Measurements from ENCODE around the gene SLC22A1. TPM values are rescaled to one million over a fixed set of nuclear protein-coding genes. Genes with fewer than 3 reads are reported as not detected.
"Not testable (repeated sequence)": the region's sequence is repeated elsewhere in the genome, so short reads cannot be mapped to it uniquely, and the experiment has no call there.

Gene SLC22A1
- total RNA-seq, 2 experiments from 2014 or later: 0.25 to 0.67 TPM

DNA sequence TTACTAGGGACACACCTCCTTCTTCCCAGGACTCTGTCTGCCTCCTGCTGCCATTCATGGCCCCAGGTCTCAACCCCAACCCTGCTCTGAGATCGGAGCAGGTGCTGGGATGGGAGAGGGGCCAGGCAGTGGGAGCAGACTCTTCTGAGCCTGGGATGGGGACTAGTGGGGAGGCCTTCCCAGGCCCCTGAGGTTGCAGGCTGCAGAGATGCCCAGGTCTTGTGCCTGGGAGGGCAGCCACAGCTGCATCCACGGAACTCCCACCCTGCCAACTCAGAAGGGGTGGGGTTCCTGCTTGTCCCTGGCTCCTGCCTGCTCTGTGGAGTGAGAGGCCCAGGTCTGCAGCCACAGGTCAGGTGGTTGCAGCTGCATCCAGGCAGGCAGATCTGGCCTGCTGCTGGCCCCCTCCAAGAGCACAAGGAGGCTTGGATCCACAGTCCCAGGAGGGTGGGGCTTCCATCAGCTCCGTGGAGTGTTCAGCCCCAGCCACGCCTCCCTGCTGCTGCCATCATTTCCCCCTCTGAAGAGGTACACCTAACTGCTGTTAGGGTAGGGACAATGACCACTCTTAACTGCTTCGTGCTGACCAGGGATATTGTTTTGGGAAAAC lies 2.9 kb upstream of the SLC22A1 start:
- Mint-ChIP-seq H3K27me3 (no peaks in the 10 kb centered on the region), H3K4me3 (no peak overlapping the region), H3K4me1 (no peaks in the 10 kb centered on the region), H3K36me3 (ENCODE audit: low read depth) (peaks cover 9% of the 10 kb centered on the region), H3K27ac (no peak overlapping the region), H3K9me3 (peaks cover 2% of the 10 kb centered on the region)
- ChIA-PET CTCF (interaction anchor here (1.4 kb wide), 1 partner anchor 10 kb away, joined by 3 read pairs; no protein-coding TSS in a partner anchor), POLR2A (no interaction called here)
- DNase-seq: no peak

DNA sequence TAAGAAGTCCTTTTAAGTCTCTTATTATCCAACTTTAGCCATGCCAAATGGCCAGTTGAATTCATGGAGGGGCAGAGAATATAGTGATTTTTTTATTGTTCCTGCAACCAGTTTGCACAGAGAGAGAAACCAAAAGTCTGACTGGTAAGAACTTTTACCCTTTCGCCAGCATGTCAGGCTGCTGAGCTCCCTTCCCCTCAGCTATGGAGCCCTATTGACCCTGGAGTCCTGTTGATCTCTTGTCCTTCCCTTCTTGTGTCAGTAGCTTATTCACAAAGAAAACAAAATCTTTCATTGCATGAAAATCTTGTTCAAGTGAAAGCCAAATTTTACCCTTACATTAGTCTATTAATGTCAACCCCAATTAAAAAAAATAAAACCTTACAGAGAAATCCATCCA lies 1.5 kb upstream of the SLC22A1 start:
- no peaks in the 10 kb centered on the region for H3K27me3 Mint-ChIP-seq
- no peak overlapping the region for H3K4me3 Mint-ChIP-seq
- ChIA-PET POLR2A (no interaction called here), CTCF (interaction anchor here (1.4 kb wide), 1 partner anchor 9 kb away, joined by 3 read pairs; no protein-coding TSS in a partner anchor)
- H3K27ac Mint-ChIP-seq: no peak overlapping the region
- H3K9me3 Mint-ChIP-seq: peaks cover 2% of the 10 kb centered on the region
- no peaks in the 10 kb centered on the region for H3K4me1 Mint-ChIP-seq
- peaks cover 7% of the 10 kb centered on the region for H3K36me3 Mint-ChIP-seq (ENCODE audit: low read depth)
- no peak for DNase-seq

DNA sequence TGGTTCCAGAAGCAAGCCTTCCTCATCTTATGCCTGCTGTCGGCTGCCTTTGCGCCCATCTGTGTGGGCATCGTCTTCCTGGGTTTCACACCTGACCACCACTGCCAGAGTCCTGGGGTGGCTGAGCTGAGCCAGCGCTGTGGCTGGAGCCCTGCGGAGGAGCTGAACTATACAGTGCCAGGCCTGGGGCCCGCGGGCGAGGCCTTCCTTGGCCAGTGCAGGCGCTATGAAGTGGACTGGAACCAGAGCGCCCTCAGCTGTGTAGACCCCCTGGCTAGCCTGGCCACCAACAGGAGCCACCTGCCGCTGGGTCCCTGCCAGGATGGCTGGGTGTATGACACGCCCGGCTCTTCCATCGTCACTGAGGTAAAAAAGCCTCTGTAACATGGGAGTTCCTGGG lies 366 bp downstream of the SLC22A1 start:
- H3K4me3 Mint-ChIP-seq: no peak overlapping the region
- peaks cover 7% of the 10 kb centered on the region for H3K36me3 Mint-ChIP-seq (ENCODE audit: low read depth)
- no peaks in the 10 kb centered on the region for H3K4me1 Mint-ChIP-seq
- H3K27me3 Mint-ChIP-seq: no peaks in the 10 kb centered on the region
- H3K9me3 Mint-ChIP-seq: peaks cover 2% of the 10 kb centered on the region
- ChIA-PET CTCF (no interaction called here), POLR2A (no interaction called here)
- no peak for DNase-seq
- no peak overlapping the region for H3K27ac Mint-ChIP-seq

DNA sequence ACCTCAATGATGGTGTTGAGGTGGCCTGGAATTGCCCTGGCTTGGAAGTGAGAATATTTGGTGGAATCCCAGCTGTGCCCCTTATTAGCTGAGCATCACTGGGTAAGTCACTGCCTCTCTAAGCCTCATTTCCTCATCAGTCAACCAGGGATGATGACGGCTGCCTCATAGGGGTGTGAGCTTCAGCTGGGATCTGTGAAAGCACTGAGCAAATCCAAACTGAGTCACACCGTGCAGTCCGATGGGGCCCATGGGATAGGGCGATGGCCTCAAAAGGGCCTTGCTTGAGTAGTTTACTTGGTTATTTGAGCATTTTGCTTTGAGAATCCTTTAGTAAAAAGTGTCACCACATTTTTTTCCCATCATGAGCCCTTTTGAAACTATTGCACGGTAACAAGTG lies 1.1 kb downstream of the SLC22A1 start:
- Mint-ChIP-seq H3K27ac (no peak overlapping the region), H3K36me3 (ENCODE audit: low read depth) (peaks cover 3% of the 10 kb centered on the region), H3K4me3 (no peak overlapping the region), H3K4me1 (no peaks in the 10 kb centered on the region), H3K27me3 (no peaks in the 10 kb centered on the region), H3K9me3 (peaks cover 1% of the 10 kb centered on the region)
- ChIA-PET CTCF (no interaction called here), POLR2A (no interaction called here)
- no peak for DNase-seq

DNA sequence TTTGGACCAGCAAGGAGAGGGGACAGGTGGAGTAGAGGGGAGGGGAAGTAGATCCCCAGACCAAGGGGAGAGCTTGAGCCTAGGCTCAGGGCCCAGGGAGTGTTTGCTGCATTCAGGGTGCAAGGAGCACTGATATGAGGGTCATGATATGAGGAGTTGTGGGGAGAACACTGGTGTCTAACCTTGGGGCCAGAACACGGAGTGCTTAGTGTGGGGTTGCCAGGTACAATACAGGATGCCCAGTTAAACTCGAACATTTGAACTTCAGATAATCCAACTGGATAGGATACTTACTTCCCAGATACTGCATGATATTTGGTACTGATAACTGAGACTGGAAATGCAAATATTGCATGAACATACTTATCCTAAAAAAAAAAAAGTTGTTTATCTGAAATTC lies 2.4 kb downstream of the SLC22A1 start:
- ChIA-PET POLR2A (no interaction called here), CTCF (interaction anchor here (1.1 kb wide), 1 partner anchor 86 kb away, joined by 3 read pairs; no protein-coding TSS in a partner anchor)
- DNase-seq: no peak
- Mint-ChIP-seq H3K9me3 (no peaks in the 10 kb centered on the region), H3K36me3 (ENCODE audit: low read depth) (no peaks in the 10 kb centered on the region), H3K27ac (no peak overlapping the region), H3K27me3 (no peaks in the 10 kb centered on the region), H3K4me1 (no peaks in the 10 kb centered on the region), H3K4me3 (no peak overlapping the region)

DNA sequence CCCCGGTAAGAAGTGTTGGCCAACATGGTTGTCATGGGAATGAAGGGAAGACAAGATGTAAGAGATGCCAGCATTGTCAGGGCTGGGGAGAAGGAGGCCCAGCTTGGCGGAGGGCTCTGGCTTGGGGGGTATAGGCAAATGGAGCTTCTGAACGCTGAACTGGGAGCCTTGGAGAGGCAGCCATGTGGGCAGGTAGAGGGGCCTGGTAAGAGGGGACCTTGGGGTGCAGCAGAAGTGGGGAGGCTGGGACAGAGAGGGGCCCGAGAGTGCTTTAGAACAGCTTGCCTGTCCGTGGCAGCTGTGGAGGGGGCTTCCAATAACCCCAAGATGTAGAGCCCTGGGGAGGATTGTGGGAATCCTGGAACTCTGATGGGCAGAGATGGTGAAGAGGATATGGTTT lies 3.0 kb downstream of the SLC22A1 start:
- H3K27ac Mint-ChIP-seq: no peak overlapping the region
- no peak overlapping the region for H3K4me3 Mint-ChIP-seq
- H3K9me3 Mint-ChIP-seq: no peaks in the 10 kb centered on the region
- CTCF ChIA-PET: interaction anchor here (1.1 kb wide), 1 partner anchor 86 kb away, joined by 3 read pairs; no protein-coding TSS in a partner anchor
- DNase-seq: no peak
- POLR2A ChIA-PET: no interaction called here
- no peaks in the 10 kb centered on the region for H3K4me1 Mint-ChIP-seq
- no peaks in the 10 kb centered on the region for H3K27me3 Mint-ChIP-seq
- H3K36me3 Mint-ChIP-seq (ENCODE audit: low read depth): no peaks in the 10 kb centered on the region

DNA sequence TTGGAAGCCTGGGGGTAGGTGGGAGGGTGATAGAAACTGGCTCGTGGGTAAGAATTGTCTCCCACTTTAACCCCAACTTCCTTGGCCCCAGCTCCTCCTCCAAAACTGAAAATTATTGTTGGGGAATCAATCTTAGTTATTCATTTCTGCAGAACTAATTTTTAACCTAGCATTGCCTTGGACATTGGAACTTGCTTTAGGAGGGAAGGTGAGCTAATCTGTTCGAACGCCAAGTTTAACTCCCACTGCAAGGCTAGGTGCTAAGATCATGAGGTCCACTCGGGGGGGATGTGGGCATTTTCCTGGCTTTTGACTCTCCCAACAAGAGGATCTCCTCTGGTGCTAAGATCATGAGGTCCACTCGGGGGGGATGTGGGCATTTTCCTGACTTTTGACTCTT lies 3.5 kb downstream of the SLC22A1 start:
- H3K4me1 Mint-ChIP-seq; H3K9me3 Mint-ChIP-seq; H3K27me3 Mint-ChIP-seq; DNase-seq; H3K27ac Mint-ChIP-seq; H3K36me3 Mint-ChIP-seq (ENCODE audit: low read depth); H3K4me3 Mint-ChIP-seq; POLR2A ChIA-PET: not testable (repeated sequence)
- CTCF ChIA-PET: interaction anchor here (1.1 kb wide), 1 partner anchor 87 kb away, joined by 3 read pairs; no protein-coding TSS in a partner anchor

DNA sequence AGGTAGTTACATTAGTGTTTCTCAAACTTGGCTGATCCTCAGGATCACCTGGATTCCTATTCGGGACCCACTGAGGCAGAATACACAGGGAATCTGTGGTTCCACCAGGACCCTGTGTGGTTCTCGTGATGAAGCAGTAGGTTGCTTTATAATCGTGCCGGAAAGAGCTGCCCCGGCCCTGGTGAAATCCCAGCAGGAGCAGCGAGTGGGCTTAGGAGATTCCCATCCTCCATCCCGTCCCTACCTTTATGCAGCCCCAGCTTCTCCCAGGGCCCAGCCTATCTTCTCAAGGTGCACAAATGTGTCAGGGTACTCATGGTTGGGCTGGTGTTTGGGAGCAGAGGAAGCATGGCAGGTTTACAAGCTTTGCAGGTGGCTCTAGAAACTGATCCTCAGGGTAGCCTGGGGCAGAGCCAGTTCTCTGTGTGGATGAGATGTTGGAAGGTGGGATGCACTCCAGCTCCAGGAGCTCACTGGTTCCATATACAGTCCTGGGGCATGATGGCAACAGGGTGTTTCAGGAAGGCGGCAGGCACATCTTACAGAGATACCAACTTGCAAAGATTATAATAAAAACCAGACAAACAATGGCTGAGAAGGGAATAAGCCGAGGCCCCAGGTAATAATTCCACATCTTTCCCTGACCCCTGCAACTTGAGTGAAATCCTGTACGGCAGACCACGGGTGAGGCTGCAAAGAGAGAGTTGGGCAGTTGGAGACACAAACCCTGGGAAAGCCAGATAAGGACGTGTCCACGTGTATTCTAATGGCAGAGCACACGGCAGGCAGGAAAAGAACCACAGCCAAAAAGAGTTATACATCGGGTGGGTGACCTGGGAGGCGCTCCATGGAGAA lies 5.9 kb downstream of the SLC22A1 start:
- Mint-ChIP-seq H3K27me3 (no peaks in the 10 kb centered on the region), H3K36me3 (ENCODE audit: low read depth) (no peaks in the 10 kb centered on the region), H3K4me1 (no peaks in the 10 kb centered on the region), H3K27ac (no peak overlapping the region), H3K9me3 (no peaks in the 10 kb centered on the region), H3K4me3 (no peak overlapping the region)
- DNase-seq: no peak
- ChIA-PET POLR2A (no interaction called here), CTCF (interaction anchor here (0.8 kb wide), 1 partner anchor 13 kb away, joined by 4 read pairs; no protein-coding TSS in a partner anchor)

DNA sequence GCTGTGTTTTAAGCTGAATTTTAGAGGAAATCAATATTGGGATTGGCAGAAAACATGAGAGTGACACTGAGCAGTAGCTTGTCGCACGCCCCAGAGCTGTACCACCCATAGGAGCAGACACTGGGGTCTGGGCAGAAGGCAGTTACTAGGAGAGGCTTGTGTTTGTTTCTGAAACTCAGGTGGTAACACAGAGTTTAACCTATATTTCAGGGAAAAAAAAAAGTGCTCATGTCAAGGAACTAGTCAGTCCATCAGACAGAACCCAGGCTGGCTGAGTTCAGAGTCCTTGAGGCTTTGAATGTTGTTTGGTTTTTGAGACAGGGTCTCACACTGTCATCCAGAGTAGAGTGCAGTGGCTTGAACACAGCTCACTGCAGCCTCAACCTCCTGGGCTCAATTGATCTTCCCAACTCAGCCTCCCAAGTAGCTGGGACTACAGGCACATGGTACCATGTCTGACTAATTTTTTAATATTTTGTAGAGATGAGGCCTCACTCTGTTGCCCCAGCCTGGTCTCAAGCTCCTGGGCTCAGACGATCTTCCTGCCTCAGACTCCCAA lies 6.6 kb downstream of the SLC22A1 start:
- POLR2A ChIA-PET: no interaction called here
- H3K36me3 Mint-ChIP-seq (ENCODE audit: low read depth): no peaks in the 10 kb centered on the region

DNA sequence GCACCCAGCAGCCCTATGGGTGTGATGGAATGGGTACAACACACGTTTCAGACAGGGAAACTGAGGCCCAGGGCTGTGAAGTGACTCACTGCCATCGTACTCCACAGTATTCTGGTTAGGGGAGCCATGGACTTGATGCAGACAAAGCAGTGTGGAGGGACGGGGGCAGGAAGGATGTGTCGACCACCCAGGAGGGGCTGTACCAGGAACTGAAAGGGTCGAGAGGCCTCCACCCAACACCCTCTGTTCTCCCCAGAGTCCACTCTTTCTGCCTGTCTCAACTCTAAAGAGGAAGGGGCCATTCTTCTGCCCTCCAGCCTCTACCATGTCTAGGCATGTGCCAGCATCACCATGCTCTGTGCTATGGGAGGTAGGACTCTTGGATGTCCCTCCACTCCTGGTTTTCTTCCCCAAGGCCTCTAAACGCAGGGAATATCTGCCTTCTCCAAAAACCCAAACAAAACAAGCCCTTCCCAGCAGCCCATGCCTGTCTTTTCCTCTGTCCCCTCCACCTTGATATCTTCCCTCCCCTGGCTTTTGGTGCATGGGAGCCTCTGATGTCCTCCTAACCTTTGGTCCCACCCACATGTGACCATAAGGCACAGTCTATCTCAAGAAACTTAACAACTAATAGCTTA lies 7.4 kb downstream of the SLC22A1 start:
- no peaks in the 10 kb centered on the region for H3K36me3 Mint-ChIP-seq (ENCODE audit: low read depth)
- no peaks in the 10 kb centered on the region for H3K9me3 Mint-ChIP-seq
- H3K4me3 Mint-ChIP-seq: no peak overlapping the region
- no peak overlapping the region for H3K27ac Mint-ChIP-seq
- POLR2A ChIA-PET: no interaction called here
- CTCF ChIA-PET: interaction anchor here (0.7 to 0.9 kb wide), 2 partner anchors 9 to 41 kb away, joined by 3 read pairs; no protein-coding TSS in a partner anchor
- H3K4me1 Mint-ChIP-seq: no peaks in the 10 kb centered on the region
- no peak for DNase-seq
- no peaks in the 10 kb centered on the region for H3K27me3 Mint-ChIP-seq

More for the DNA sequence above, 6.6 kb downstream of the SLC22A1 start:
- Mint-ChIP-seq H3K27ac (no peak overlapping the region), H3K4me1 (no peaks in the 10 kb centered on the region), H3K27me3 (no peaks in the 10 kb centered on the region), H3K9me3 (no peaks in the 10 kb centered on the region), H3K4me3 (no peak overlapping the region)
- no peak for DNase-seq
- CTCF ChIA-PET: interaction anchor here (0.7 to 0.9 kb wide), 3 partner anchors 9 to 40 kb away, joined by 3 to 4 read pairs (median 3); no protein-coding TSS in a partner anchor

DNA sequence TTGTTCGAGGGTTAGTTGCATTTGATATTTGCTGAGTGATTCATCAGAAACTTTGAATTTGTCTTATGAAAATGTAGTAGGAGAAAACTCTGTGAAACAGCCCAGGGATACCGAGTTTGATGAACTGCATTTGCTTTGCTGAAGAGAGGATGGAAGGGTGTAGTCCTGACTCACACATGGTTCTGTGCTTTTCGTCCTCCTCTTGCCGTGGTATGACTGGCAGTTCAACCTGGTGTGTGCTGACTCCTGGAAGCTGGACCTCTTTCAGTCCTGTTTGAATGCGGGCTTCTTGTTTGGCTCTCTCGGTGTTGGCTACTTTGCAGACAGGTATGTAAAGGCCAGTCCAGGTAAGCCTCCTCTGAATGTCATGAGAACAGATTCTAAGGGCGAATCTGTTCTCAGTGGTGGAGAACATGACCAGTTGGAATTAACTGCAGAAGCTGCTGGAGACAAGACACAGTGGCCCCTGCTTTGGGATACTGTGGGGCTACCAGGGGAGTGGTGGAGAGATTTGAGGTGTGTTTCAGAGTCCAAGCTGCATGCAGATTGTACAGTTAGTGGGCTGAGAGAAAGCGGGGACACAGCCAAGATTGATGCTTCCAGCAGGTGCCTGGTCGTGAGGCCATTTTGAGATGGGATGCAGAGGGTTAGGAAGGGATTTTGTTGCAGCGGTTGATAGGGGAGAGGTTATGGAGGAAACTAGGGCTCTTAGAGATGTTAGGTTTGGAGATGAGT lies 8.4 kb downstream of the SLC22A1 start:
- DNase-seq: no peak
- H3K36me3 Mint-ChIP-seq (ENCODE audit: low read depth): no peaks in the 10 kb centered on the region
- H3K27ac Mint-ChIP-seq: peak overlapping the region; percentile 68
- no peaks in the 10 kb centered on the region for H3K9me3 Mint-ChIP-seq
- CTCF ChIA-PET: no interaction called here
- no peak overlapping the region for H3K4me3 Mint-ChIP-seq
- no peaks in the 10 kb centered on the region for H3K4me1 Mint-ChIP-seq
- POLR2A ChIA-PET: no interaction called here
- H3K27me3 Mint-ChIP-seq: no peaks in the 10 kb centered on the region

DNA sequence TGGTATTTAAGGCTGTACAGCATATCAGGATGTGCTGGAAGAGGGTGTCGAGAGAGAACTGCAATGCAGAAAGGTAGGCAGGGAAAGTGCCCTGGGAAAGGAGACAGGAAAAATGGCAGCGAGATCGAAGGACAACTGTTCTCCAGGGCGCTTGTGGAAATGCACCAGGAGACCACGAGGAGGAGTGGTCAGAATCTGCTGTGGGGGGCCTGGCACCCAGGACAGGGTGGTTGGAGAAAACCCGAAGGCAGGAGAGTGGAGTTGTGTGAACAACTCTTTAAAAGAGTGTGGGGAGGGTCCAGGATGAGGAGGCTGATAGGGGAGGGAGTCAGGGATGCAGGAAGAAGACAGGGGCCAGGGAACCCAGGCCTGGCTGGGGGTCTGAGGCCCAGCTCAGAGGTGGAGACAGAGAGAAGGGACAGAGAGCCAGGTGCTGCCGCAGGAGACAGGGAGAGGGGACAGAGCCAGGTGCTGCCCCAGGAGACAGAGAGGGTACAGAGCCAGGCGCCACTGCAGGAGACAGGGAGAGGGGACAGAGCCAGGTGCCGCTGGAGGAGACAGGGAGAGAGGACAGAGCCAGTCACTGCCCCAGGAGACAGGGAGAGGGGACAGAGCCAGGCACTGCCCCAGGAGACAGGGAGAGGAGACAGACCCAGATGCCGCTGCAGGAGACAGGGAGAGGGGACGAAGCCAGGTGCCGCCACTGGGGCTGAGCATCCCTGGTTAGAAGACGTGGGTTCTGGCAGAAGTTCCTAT lies 9.3 kb downstream of the SLC22A1 start:
- no peaks in the 10 kb centered on the region for H3K4me1 Mint-ChIP-seq
- H3K9me3 Mint-ChIP-seq: no peaks in the 10 kb centered on the region
- H3K4me3 Mint-ChIP-seq: no peak overlapping the region
- no peaks in the 10 kb centered on the region for H3K27me3 Mint-ChIP-seq
- POLR2A ChIA-PET: no interaction called here
- H3K36me3 Mint-ChIP-seq (ENCODE audit: low read depth): no peaks in the 10 kb centered on the region
- H3K27ac Mint-ChIP-seq: peak overlapping the region; percentile 68
- DNase-seq: no peak
- CTCF ChIA-PET: no interaction called here
